EL (cell line): ENCODE results near the gene ITGB7.
"Not testable (repeated sequence)": the region's sequence is repeated elsewhere in the genome, so short reads cannot be mapped to it uniquely, and the experiment has no call there.

Experiments used
- DNase-seq: peaks from one replicate; pipeline ENCODE4 v3.0.0-alpha.2; 2016

Gene ITGB7

DNA sequence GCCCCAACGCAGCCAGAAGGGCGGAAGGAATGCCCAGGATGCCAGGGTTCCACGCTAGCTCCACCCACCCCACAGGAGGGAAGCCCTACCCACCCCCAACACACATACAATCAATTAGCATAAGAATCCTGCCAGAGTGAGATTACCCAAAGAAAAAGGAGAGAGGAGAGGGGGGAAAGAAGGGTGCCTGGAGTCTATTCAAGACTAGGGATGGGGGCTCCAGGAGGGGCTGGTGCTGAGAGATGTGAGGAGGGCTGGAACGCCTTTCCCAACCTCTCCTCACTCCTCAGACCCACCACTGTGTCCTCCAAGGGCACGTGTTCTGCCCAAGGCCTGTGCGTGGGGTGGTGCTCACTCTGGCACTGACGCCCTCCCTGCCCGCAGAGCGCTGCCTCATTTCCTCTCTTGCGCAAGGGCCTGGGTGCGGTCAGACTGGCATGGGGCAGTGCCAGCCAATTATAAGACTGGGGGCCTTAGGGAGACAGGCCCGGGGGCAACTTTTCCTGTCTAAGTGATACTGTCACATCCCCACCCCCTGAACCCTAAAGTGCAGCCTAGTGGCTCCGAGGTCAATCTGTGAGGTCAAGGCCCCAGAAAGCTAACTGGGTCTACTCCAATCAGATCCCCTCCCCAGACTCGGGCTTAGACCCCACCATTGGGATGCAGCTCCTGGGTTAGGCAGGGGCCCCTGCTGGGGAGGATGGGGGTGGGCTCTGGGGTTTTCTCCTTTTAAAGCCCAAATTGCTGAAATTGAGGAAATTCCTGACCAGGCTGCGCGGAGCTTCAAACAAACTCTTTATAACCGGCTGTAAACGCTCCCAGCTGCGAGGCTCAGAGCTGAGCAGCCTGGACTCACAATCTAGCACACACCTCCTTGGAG, 10.2 kb upstream of the ITGB7 start:
- DNase-seq = peak; percentile 47

- no peak for DNase-seq
These were observed 8.4 kb upstream of the ITGB7 start for GRCh38 chr12:53215497-53215896.

DNA sequence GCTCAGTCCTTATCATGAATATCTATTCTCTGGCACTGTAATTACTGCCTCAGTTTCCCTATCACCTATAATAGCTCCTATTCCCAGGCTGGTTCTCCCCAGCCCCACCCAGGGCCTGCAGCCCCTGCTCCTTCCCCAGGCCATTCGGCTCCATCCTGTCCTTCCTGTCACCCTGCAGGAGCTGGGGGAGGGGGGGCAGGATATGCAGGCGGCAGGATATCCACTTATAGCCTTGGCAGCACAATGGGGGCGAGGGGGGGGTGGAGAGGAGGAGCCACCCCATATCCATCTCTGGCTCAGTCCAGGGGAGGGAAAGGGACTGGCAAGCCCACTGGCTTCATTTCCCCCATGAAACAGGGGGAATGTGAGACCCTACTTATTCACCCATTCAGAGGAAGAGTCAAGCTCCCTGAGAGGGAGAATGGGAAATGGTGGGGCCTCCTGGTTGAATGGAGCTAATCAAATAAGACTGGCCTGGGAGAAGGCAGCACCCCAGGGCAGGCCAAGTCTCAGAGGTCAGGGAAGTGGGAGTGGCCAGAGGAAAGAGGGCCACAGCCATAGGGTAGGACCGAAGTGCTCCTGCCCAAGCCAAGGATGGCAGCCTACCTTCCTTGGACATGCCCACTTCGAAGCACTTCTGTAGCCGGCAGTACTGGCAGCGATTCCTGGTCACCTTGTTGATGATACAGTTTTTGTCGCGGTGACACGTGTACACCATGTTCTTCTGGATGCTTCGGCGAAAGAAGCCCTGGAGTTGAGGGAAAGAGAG, 7.8 kb upstream of the ITGB7 start:
- DNase-seq = no peak

DNA sequence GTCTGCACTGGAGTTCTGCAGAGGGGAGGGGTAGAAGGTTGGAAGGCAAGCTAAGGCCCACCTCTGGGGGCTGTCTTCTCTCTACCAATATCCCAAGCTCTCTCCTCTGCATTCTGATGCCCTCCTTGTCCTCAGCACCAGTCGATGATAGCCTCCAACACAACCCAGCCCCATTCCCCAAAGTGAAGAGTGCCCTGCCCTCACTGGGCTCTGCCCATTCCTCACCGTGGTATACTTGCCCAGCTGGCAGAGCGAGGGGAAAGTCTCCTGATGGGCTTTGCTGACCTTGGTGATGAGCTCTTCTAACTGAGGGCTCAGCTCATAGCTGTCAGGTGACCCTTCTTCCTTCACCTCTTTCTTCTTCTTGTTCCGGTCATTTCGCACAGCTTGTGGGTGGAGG, 7.2 kb upstream of the ITGB7 start:
- no peak for DNase-seq

DNA sequence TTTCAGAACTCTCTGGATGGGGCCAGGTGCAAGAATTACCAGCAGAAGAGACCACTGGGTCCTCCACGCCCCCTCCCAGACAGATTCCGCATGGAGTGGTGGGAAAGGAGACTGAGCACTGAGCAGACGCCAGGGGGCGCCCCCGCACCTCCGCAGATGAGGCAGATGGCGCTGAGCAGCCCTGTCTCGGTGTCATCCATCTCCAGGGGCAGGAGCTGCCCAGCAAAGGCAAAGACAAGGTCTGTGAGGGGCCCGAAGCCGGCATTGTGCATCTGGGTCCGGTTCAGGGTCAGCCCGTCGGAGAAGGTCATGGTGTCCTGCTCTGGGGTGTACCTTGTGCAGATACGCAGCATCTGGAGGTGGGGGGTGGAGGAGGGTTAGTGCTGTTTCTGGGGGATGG, 6.3 kb upstream of the ITGB7 start:
- DNase-seq = peak; percentile 74

- peak; percentile 53 for DNase-seq
These were observed 5.9 kb upstream of the ITGB7 start for GRCh38 chr12:53212931-53213330.

DNA sequence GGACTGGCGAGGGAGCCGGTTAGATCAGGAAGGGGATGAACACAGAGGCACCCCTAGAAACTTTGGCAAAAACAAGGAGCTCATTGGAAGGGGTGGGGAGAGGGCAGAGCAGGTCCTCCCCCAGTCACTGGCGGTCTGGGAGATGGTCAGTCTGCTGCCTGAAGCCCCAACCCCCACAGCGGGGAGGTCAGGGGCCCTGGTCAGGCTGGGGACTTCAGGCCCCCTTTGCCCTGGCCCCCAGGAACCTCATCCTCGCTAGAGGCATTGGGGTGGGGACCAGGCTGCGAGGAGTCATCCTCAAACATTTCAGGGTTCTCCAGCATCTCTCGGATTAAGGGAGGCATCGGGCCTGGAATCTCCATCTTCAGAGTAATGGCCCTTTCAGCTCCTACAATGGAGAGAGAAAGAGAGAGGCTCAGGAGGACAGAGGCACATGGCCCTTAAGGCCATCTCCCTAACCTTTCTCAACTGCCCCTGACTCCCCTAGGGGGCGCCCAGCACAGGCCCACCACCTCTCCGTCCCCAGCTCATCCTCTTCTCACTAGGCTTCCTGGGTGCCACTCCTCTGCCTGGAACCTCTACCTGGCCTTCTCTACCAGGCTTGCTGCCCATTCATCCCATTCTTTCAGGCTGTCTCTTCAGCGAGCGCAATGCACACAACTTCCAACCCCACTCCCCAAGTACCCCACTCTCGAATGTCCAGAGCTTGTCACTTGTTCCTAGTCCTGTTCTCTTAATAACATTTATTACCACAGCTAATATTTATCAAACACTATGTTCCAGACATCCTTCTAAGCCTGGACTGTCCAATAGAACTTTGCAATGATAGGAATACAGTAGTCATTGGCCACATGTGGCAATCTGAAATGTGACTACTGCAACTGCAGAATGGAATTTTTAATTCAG, 4.7 kb upstream of the ITGB7 start:
- DNase-seq = no peak

DNA sequence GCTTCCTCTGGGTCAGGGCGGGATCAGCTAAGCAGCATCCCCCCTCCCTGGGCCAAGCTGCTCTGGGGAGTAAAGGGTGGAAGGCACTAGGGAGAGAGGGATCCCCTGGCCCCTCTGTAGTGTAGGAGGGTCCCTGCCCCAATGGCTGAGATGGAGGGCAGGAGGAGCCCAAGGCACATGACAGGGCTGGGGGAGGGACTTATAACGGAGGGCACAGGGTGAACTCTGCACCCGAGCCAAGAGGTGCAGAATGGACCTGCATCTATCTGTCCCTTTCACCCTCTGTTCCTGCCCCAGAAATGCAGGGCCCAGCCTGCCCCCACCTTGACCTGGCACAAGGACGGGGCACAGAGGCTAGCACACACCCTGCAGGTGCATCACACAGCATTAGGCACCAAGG, 3.8 kb upstream of the ITGB7 start:
- DNase-seq = no peak

- no peak for DNase-seq
These were observed 1.9 kb upstream of the ITGB7 start for GRCh38 chr12:53208877-53209463.

DNA sequence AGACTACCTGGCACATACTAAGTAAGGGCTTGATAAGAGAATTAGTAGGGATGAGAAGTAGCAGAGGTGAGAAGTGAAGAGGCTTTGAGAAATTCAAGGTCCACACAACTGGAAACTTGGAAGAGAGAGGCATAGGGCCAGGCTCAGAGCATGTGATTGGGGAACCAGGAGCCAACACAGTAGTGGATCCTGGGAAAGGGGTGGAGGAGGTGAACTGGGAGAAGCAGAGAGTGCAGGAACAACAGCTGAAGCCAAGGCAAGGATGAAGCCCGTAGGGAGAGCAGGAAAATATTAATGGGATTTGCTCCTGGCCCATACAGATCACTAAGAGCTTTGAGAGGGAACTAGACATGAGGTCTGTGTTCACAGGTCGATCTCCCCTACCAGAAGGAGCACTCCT, 1.4 kb upstream of the ITGB7 start:
- no peak for DNase-seq

DNA sequence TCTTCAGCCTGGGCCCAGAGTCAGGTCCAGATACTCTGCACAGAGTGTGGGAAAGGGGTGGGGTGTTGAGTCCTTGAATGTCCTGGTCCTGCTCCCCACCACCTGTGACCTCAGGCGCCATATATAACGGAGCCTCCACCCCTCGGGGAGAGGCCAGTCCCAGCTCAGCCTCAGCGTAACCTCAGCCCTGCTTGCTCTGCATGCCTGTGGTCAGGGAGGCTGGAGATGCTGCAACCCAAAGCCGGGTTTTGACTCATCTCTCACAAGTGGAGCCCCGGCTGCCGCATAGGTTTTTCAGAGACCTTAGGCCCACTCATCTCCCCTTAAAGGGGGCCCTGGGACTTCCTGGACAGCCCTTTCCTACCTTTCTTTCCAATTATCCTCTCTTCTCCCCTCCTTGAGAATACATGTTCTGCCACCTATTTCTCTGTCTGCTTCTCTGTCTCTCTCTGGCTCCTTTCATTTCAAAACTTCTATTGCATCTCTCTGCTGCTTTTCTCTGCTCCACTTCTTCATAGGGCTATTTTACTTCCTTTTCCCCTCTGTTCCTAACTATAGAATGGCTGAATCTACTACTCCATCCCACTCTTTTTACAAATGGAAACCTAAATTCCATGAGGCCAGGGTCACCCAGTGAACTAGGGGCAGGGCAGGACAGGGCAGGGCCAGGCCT, 1.2 kb downstream of the ITGB7 start:
- peak; percentile 86 for DNase-seq

DNA sequence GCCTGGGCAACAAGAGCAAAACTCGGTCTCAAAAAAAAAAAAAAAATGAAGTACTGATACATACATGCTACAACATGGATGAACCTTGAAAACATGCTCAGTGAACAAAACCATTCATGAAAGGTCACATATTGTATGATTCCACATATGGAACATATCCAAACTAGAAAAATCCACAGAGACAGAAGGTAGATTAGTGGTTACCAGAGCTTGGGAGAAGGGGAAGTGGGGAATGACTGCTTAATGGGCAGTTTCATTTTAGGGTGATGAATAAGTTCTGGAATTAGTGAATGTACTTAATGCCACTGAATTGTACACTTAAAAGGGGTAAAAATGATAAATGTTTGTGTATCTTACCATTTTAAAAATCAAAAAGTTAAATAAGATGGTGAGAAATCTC, 2.7 kb downstream of the ITGB7 start:
- no peak for DNase-seq

GRCh38 chr12:53202316-53202715, 4.7 kb downstream of the ITGB7 start:
- not testable (repeated sequence) for DNase-seq

DNA sequence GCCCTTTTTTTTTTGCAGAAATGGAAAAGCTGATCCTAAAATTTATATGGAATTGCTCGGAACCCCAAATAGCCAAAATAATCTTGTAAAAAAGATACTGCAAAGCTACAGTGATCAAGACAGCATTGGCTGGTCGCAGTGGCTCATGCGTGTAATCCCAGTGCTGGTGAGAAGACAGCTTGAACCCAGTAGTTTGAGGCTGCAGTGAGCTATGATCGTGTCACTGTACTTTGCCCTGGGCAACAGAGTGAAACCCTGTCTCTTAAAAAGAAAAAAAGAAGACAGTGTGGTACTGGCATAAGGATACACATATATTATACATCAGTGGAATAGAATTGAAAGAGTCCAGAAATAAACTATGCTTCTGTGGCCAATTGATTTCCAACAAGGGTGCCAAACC, 5.4 kb downstream of the ITGB7 start:
- no peak for DNase-seq

- DNase-seq = no peak
These were observed 5.9 kb downstream of the ITGB7 start for GRCh38 chr12:53201177-53201541.

GRCh38 chr12:53200458-53201176, 6.4 kb downstream of the ITGB7 start:
- no peak for DNase-seq

GRCh38 chr12:53200107-53200457, 7.0 kb downstream of the ITGB7 start:
- no peak for DNase-seq

DNA sequence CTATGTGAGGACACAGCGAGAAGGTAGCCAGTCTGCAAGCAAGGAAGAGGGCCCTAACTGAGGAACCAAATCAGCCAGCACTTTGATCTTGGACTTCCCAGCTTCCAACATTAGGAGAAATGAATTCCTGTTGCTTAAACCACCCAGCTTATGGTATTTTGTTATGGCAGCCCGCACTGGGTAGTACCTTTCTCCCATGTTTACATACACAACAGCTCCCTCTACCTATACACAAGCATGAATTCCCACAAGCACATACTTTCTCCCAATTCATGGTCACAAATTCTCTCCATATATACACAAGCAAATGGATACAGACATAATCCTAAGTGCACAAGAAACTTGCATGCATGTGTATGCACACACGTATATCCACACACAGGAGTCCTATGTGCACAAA, 7.4 kb downstream of the ITGB7 start:
- DNase-seq = no peak

DNA sequence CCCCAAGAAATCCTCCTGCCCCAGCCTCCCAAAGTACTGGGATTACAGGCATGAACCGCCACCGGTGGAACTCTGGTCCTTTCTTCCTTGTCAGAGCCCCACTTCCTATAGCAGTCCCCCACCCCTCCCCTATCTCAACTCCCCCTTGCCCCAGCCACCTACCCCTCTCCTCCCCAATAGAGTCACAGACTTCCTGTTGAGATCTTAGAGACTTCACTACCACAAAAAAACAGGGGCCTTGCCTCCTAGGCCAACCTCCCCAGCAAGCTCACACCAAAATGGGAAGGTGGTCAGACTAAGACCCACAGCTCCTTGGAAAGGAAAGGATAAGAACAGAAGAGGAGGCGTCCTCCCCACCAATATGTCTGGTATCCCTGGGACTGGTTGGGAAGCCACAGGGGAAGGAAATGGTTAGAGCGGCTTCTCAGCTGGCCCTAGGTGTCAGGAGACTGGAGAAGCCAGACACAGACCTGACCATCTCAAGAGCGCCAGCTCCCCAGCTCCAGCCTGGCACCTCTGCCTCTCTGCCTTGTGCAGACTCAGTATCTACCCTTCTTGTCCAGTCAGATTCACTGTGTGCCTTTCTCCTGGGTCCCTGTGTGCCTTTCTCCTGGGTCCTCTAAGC, 8.5 kb downstream of the ITGB7 start:
- DNase-seq = no peak

DNA sequence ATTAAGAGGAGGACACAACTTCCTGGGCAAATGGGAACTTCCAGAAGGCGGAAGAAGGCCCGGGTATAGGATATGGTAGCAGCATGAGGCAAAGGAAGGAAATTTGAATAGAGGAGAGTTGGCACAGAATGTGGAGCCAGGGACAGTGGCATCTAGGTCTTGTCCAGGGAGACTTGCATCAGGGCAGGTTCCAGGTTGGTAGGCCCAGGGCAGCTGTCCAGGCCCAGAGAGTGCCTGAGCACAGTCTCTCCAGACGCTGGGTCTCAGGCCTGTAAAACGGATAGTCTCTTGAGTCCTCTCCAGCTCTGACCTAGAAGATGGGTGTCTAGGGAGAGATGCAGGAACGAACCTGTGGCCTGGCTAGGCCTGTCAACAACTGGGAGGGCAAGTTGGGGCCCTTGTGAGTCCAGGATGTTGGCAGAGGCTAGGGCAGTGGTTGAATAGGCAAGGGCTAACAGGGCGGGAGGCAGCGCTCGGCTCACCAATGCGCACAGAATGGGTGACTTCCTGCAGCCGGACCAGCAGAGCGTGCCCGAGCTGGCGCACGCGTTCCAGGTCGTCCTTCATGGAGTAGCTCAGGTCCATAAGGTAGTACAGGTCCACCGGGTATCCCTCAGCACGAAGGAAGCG, 9.9 kb downstream of the ITGB7 start:
- DNase-seq = no peak

- DNase-seq = no peak
These were observed 10.6 kb downstream of the ITGB7 start for GRCh38 chr12:53196486-53196885.
